HEK293 (cell line): ENCODE data around the gene RAB36.

Experiments used
- ATF2 ChIP-seq: fragments of 450-650 bp; formaldehyde crosslinking; IDR thresholded peaks from 2 replicates; pipeline ENCODE4 v1.5.1; 2016; ENCODE audit warnings: missing biosample characterization, missing genetic modification characterization, low read depth
- GLI4 ChIP-seq: fragments of 450-650 bp; formaldehyde crosslinking; IDR thresholded peaks from 2 replicates; pipeline ENCODE4 v1.5.1; 2016; ENCODE audit warnings: missing biosample characterization, missing genetic modification characterization
- GLIS1 ChIP-seq: fragments of 450-650 bp; formaldehyde crosslinking; IDR thresholded peaks from 2 replicates; pipeline ENCODE4 v1.5.1; 2016; ENCODE audit warnings: missing biosample characterization, missing genetic modification characterization
- KLF9 ChIP-seq: fragments of 450-650 bp; formaldehyde crosslinking; IDR thresholded peaks from 2 replicates; pipeline ENCODE4 v1.5.1; 2016; ENCODE audit warnings: missing biosample characterization, missing genetic modification characterization, low read depth
- PRDM6 ChIP-seq: fragments of 450-650 bp; formaldehyde crosslinking; IDR thresholded peaks from 2 replicates; pipeline ENCODE4 v1.5.1; 2017; ENCODE audit warnings: missing biosample characterization, missing genetic modification characterization
- WT1 ChIP-seq: fragments of 450-650 bp; formaldehyde crosslinking; IDR thresholded peaks from 2 replicates; pipeline ENCODE4 v1.5.1; 2016; ENCODE audit warnings: missing biosample characterization, missing genetic modification characterization
- ZEB2 ChIP-seq: fragments of 450-650 bp; formaldehyde crosslinking; IDR thresholded peaks from 2 replicates; pipeline ENCODE4 v1.5.1; 2016; ENCODE audit warnings: missing biosample characterization, missing genetic modification characterization
- ZFHX2 ChIP-seq: fragments of 450-650 bp; formaldehyde crosslinking; conservative IDR thresholded peaks from 2 replicates; pipeline ENCODE4 v1.5.1; 2016; ENCODE audit warnings: missing biosample characterization, missing genetic modification characterization
- ZFP41 ChIP-seq: fragments of 450-650 bp; formaldehyde crosslinking; IDR thresholded peaks from 2 replicates; pipeline ENCODE4 v1.5.1; 2016; ENCODE audit warnings: missing biosample characterization, missing genetic modification characterization, borderline replicate concordance
- ZNF112 ChIP-seq: fragments of 450-650 bp; formaldehyde crosslinking; IDR thresholded peaks from 2 replicates; pipeline ENCODE4 v1.5.0; 2017; ENCODE audit warnings: missing biosample characterization, missing genetic modification characterization
- ZNF175 ChIP-seq: fragments of 450-650 bp; formaldehyde crosslinking; IDR thresholded peaks from 2 replicates; pipeline ENCODE4 v1.5.1; 2016; ENCODE audit warnings: missing biosample characterization, missing genetic modification characterization
- ZNF341 ChIP-seq: fragments of 450-650 bp; formaldehyde crosslinking; IDR thresholded peaks from 2 replicates; pipeline ENCODE4; 2016; ENCODE audit warnings: low read depth, missing biosample characterization, missing genetic modification characterization
- ZNF433 ChIP-seq: fragments of 450-650 bp; formaldehyde crosslinking; IDR thresholded peaks from 2 replicates; pipeline ENCODE4 v1.5.1; 2016; ENCODE audit warnings: missing biosample characterization, missing genetic modification characterization, low read depth
- ZNF518A ChIP-seq: fragments of 450-650 bp; formaldehyde crosslinking; conservative IDR thresholded peaks from 2 replicates; pipeline ENCODE4 v1.5.1; 2016; ENCODE audit warnings: low read depth, missing biosample characterization, missing genetic modification characterization
- ZNF530 ChIP-seq: fragments of 450-650 bp; formaldehyde crosslinking; IDR thresholded peaks from 2 replicates; pipeline ENCODE4 v1.5.1; 2016; ENCODE audit warnings: low read depth, missing biosample characterization, missing genetic modification characterization
- ZNF629 ChIP-seq: fragments of 450-650 bp; formaldehyde crosslinking; IDR thresholded peaks from 2 replicates; pipeline ENCODE4 v1.5.1; 2017; ENCODE audit warnings: missing biosample characterization, missing genetic modification characterization
- ZXDB ChIP-seq: fragments of 450-650 bp; formaldehyde crosslinking; IDR thresholded peaks from 2 replicates; pipeline ENCODE4 v1.5.1; 2016; ENCODE audit warnings: missing biosample characterization, missing genetic modification characterization
- TF ChIP-seq, protein P1 (sequence below): fragments of 450-650 bp; formaldehyde crosslinking; IDR thresholded peaks from 2 replicates; pipeline ENCODE4 v1.5.1; 2016; ENCODE audit warnings: missing biosample characterization, missing genetic modification characterization
- TF ChIP-seq, protein P2 (sequence below): fragments of 450-650 bp; formaldehyde crosslinking; IDR thresholded peaks from 2 replicates; pipeline ENCODE4 v1.5.1; 2017; ENCODE audit warnings: missing biosample characterization, missing genetic modification characterization

The RAB36 gene

GRCh38 chr22:23144932-23145877 lies at the start of gene RAB36 (continued):
- TF ChIP-seq, protein P1, sequence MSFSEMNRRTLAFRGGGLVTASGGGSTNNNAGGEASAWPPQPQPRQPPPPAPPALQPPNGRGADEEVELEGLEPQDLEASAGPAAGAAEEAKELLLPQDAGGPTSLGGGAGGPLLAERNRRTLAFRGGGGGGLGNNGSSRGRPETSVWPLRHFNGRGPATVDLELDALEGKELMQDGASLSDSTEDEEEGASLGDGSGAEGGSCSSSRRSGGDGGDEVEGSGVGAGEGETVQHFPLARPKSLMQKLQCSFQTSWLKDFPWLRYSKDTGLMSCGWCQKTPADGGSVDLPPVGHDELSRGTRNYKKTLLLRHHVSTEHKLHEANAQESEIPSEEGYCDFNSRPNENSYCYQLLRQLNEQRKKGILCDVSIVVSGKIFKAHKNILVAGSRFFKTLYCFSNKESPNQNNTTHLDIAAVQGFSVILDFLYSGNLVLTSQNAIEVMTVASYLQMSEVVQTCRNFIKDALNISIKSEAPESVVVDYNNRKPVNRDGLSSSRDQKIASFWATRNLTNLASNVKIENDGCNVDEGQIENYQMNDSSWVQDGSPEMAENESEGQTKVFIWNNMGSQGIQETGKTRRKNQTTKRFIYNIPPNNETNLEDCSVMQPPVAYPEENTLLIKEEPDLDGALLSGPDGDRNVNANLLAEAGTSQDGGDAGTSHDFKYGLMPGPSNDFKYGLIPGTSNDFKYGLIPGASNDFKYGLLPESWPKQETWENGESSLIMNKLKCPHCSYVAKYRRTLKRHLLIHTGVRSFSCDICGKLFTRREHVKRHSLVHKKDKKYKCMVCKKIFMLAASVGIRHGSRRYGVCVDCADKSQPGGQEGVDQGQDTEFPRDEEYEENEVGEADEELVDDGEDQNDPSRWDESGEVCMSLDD (tag by site-specific recombination): peak; percentile 65; the same call in 1 of the 2 replicates
- TF ChIP-seq ZNF518A (tag by site-specific recombination) (no peak), ZXDB (tag by site-specific recombination) (peak; percentile 82; the same call in 1 of the 2 replicates), ZFHX2 (tag by site-specific recombination) (peak; percentile 96), WT1 (tag by site-specific recombination) (no peak), GLIS1 (peak; percentile 58; the same call in 1 of the 2 replicates), ZFP41 (tag by site-specific recombination) (no peak), ZNF530 (tag by site-specific recombination) (no peak), ZEB2 (tag by site-specific recombination) (peak; percentile 55; the same call in 1 of the 2 replicates), ATF2 (no peak), GLI4 (no peak), KLF9 (peak; percentile 74), ZNF433 (tag by site-specific recombination) (no peak), ZNF629 (tag by site-specific recombination) (no peak), ZNF341 (0 out of 2 replicates have a peak, but pooled peaks have one; percentile 38), PRDM6 (tag by site-specific recombination) (no peak), ZNF112 (tag by site-specific recombination) (no peak), ZNF175 (no peak)
- TF ChIP-seq, protein P2, sequence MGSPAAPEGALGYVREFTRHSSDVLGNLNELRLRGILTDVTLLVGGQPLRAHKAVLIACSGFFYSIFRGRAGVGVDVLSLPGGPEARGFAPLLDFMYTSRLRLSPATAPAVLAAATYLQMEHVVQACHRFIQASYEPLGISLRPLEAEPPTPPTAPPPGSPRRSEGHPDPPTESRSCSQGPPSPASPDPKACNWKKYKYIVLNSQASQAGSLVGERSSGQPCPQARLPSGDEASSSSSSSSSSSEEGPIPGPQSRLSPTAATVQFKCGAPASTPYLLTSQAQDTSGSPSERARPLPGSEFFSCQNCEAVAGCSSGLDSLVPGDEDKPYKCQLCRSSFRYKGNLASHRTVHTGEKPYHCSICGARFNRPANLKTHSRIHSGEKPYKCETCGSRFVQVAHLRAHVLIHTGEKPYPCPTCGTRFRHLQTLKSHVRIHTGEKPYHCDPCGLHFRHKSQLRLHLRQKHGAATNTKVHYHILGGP: no peak
